ENCODE data around the gene SMIM43.
"Not testable (repeated sequence)": the region's sequence is repeated elsewhere in the genome, so short reads cannot be mapped to it uniquely, and the experiment has no call there.

SMIM43 gene

GRCh38 chr4:121733942-121734341 lies 31.0 kb downstream of the SMIM43 start:
- DNase-seq: no peak

- DNase-seq: not testable (repeated sequence)
These were observed 35.2 kb downstream of the SMIM43 start for GRCh38 chr4:121729753-121730152.

- no peak for DNase-seq
These were observed 36.2 kb downstream of the SMIM43 start for GRCh38 chr4:121728798-121729226.

- no peak for DNase-seq
These were observed 36.9 kb downstream of the SMIM43 start for GRCh38 chr4:121728066-121728465.

- peak; percentile 7 for DNase-seq
These were observed 38.2 kb downstream of the SMIM43 start for GRCh38 chr4:121726642-121727268.

GRCh38 chr4:121724671-121725070 lies 40.3 kb downstream of the SMIM43 start:
- DNase-seq: no peak

GRCh38 chr4:121721700-121722099 lies 43.3 kb downstream of the SMIM43 start:
- DNase-seq: no peak

- DNase-seq: no peak
These were observed 44.9 kb downstream of the SMIM43 start for GRCh38 chr4:121720109-121720508.

GRCh38 chr4:121717680-121718237 lies 47.2 kb downstream of the SMIM43 start:
- DNase-seq: no peak

GRCh38 chr4:121714548-121714947 lies 50.4 kb downstream of the SMIM43 start:
- no peak for DNase-seq

GRCh38 chr4:121712783-121713182 lies 52.2 kb downstream of the SMIM43 start:
- no peak for DNase-seq

- no peak for DNase-seq
These were observed 52.8 kb downstream of the SMIM43 start for GRCh38 chr4:121712001-121712651.

GRCh38 chr4:121711263-121712000 lies 53.5 kb downstream of the SMIM43 start:
- DNase-seq: no peak

- DNase-seq: no peak
These were observed 55.1 kb downstream of the SMIM43 start for GRCh38 chr4:121709766-121710405.

All from GF-D8 (cell line).